GM06990 (cell line): ENCODE measurements around the gene CBR1.

Experiments
- DNase-seq: peaks from one replicate; pipeline ENCODE4 v3.0.0-alpha.2; 2011; ENCODE audit not compliant: insufficient read length; ENCODE audit errors: extremely low read depth
- H3K27me3 ChIP-seq: replicated peaks from 2 replicates; pipeline ENCODE4 v1.6.0; 2011; ENCODE audit warnings: low read length; ENCODE audit not compliant: control insufficient read depth, insufficient read depth
- H3K36me3 ChIP-seq: 2 replicates; pipeline ENCODE4 v1.5.1; 2011; ENCODE audit warnings: low read length; ENCODE audit not compliant: control insufficient read depth, insufficient read depth
- H3K4me3 ChIP-seq: replicated peaks from 2 replicates; pipeline ENCODE4 v1.5.1; 2011; ENCODE audit warnings: low read depth, mild to moderate bottlenecking, control low read depth, low read length
- TF ChIP-seq, protein P1 (sequence below): IDR thresholded peaks from 2 replicates; pipeline ENCODE4 v1.5.1; 2011; ENCODE audit warnings: low read length, control low read depth, mild to moderate bottlenecking, inconsistent platforms; ENCODE audit not compliant: insufficient read depth, poor library complexity, severe bottlenecking

Gene CBR1

DNA sequence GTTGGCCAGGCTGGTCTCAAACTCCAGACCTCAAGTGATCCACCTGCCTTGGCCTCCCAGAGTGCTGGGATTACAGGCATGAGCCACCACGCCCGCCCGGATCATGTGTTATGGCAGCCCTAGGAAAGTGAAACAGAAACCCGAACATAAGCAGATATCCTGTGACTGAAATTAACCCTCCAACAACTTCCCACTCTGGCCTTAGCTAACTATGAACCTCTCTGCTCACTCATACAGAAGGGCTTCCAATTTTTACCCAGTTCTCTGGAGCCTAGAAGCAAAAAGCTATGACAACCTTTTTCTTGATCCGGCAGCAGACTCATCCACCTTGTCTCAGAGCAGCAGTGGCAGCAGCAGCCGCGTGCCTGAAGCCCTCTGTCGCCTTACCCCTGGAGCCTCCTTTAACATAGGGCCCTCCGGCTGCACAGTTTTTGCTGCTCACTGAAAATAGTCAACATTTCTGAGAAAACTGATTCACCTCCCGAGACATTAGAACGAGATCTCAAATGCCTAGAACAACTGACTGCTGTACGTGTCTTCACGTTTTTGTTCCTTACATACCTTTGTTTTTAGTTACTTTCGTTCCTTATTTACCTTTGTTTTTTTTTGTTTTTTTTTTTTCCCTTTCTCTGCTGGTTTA is 9.3 kb downstream of the CBR1 start:
- no peak overlapping the region for H3K4me3 ChIP-seq
- TF ChIP-seq, protein P1, sequence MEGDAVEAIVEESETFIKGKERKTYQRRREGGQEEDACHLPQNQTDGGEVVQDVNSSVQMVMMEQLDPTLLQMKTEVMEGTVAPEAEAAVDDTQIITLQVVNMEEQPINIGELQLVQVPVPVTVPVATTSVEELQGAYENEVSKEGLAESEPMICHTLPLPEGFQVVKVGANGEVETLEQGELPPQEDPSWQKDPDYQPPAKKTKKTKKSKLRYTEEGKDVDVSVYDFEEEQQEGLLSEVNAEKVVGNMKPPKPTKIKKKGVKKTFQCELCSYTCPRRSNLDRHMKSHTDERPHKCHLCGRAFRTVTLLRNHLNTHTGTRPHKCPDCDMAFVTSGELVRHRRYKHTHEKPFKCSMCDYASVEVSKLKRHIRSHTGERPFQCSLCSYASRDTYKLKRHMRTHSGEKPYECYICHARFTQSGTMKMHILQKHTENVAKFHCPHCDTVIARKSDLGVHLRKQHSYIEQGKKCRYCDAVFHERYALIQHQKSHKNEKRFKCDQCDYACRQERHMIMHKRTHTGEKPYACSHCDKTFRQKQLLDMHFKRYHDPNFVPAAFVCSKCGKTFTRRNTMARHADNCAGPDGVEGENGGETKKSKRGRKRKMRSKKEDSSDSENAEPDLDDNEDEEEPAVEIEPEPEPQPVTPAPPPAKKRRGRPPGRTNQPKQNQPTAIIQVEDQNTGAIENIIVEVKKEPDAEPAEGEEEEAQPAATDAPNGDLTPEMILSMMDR: no peak

DNA sequence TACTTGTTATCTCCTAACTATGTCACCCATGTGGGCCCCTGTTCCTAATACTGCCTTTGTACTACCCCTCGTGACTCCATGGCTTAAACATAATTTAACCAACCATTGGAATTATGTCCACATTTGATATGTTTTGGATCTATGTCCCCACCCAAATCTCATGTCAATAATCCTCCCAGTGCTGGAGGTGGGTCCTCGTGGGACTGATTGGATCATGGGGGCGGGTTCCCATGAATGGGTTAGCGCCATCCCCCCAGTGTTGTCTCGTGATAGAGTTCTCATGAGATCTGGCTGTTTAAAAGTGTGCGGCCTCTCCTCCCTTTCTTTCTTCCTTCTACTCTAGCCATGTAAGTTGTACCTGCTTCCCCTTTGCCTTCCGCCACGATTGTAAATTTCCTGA is 9.8 kb downstream of the CBR1 start:
- TF ChIP-seq, protein P1: no peak
- Histone ChIP-seq H3K36me3 (no peaks in the 10 kb centered on the region), H3K27me3 (no peaks in the 10 kb centered on the region), H3K4me3 (no peak overlapping the region)
- no peak for DNase-seq

More for the DNA sequence above, 9.3 kb downstream of the CBR1 start:
- H3K36me3 ChIP-seq: no peaks in the 10 kb centered on the region
- DNase-seq: peak; percentile 31
- H3K27me3 ChIP-seq: no peaks in the 10 kb centered on the region

DNA sequence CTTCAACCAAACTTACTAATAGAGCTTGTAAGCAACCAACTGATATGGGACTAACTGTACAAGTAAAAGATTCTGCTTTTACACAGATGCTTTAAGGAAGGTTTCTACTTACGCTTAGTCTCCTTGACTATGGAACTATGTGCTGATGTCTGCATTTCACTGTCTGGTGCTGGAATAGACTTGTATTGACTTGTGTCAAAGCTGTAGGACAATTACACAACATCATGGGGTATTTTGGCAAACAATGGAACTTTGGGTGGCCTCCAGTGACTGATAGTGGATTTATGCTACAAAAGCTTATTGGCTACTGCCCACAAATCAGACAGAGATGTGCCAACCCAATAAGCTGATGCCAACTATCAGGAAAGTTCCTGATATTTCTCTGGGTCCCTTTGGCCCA is 10.6 kb downstream of the CBR1 start:
- no peak for DNase-seq
- TF ChIP-seq, protein P1: no peak
- Histone ChIP-seq H3K36me3 (no peaks in the 10 kb centered on the region), H3K4me3 (no peak overlapping the region), H3K27me3 (no peaks in the 10 kb centered on the region)

DNA sequence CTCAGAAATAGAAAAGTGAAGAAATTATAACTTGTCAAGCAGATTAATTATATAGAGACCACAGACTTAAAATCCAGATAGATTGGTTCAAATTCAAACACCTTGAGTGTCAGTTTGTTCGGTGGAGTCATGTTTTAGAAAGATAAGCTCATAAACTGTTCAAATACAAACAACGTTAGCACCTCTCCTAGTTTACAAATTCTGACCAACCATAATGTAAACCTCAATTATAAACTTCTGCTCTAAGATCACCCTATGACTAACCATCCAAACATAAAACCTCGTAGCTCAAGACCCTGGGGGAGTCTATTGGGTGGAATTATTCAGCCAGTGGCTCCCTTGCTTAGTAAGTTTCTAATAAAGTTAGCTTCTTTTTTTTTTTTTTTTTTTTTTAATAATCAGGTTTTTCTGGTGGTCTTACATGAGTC is 12.4 kb downstream of the CBR1 start:
- Histone ChIP-seq H3K4me3 (no peak overlapping the region), H3K27me3 (no peaks in the 10 kb centered on the region)
- TF ChIP-seq, protein P1: no peak

DNA sequence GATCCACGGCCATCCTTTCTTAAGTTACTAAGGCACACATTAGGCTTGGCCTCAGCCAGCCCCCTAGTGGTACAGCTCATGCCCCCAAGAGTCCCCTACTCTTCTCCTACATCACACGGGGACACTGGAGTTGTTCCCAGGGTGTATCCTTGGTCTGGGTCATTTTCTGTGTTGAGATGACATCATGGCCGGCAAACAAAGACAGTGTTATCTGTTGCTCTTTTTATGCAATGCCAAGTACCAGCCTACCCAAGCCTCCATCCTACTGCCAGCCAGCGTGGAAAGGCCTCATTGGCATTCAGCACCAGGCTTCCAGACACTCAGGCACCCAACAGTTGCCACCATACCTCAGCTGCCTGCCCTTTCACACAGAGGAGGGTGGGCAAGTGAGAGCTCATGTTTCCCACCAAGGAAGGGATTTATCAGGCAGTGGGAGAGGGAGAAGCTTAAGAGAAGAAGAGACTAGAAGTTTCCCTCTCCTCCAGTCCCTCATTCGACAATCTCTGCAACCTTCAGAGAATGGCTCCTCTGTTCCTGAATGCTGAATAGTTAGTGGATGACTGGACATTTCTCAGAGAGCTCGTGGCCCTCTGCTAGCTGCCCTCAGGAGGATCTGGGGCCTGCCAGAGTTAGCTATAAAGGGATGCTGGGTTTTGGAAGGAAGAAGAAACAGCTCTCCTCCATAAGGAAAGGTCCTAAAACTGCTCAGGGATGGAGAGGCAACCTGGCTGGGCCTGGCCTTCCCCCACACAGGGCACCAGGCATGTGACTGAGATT is 17.7 kb downstream of the CBR1 start:
- no peak overlapping the region for H3K4me3 ChIP-seq
- H3K27me3 ChIP-seq: no peaks in the 10 kb centered on the region
- TF ChIP-seq, protein P1: peak; percentile 40
- no peak for DNase-seq
- H3K36me3 ChIP-seq: no peaks in the 10 kb centered on the region

More for the DNA sequence above, 12.4 kb downstream of the CBR1 start:
- no peaks in the 10 kb centered on the region for H3K36me3 ChIP-seq
- DNase-seq: no peak
